Esophagus muscularis mucosa (tissue), 4 donors: ENCODE measurements around the gene MVB12B. TPM values are rescaled to one million over a fixed set of nuclear protein-coding genes. Genes with fewer than 3 reads are reported as not detected.
"Not testable (repeated sequence)": the region's sequence is repeated elsewhere in the genome, so short reads cannot be mapped to it uniquely, and the experiment has no call there.

ENCODE experiments used
- DNase-seq: peaks from one replicate; pipeline ENCODE4 v3.0.0-alpha.2; 2017; ENCODE audit errors: extremely low spot score
- H3K27ac ChIP-seq, 4 donors: fragments of 200-600 bp; sonication (generic); replicated peaks in 1 of 4; 1 replicate in 3 of 4; 2 replicates in 1 of 4; pipeline ENCODE4 v1.5.1; 2016 to 2019; ENCODE audit warnings: mild to moderate bottlenecking in 1 of 4
- H3K27me3 ChIP-seq, 4 donors: fragments of 200-600 bp; sonication (generic); one replicate each; pipeline versions ENCODE4 v1.5.1 to v1.6.0; 2016 to 2019
- H3K36me3 ChIP-seq, 4 donors: fragments of 200-600 bp; sonication (generic); one replicate each; pipeline ENCODE4 v1.5.1; 2016 to 2019
- H3K4me1 ChIP-seq, 4 donors: fragments of 200-600 bp; sonication (generic); one replicate each; pipeline ENCODE4 v1.5.1; 2016 to 2019
- H3K4me3 ChIP-seq, 4 donors: fragments of 200-600 bp; sonication (generic); 1 replicate in 2 of 4; 2 replicates in 2 of 4; pipeline ENCODE4 v1.5.1; 2016 to 2019; ENCODE audit warnings: mild to moderate bottlenecking in 4 of 4, moderate library complexity in 1 of 4
- H3K9me3 ChIP-seq, 4 donors: fragments of 200-600 bp; sonication (generic); 1 replicate in 3 of 4; 2 replicates in 1 of 4; pipeline ENCODE4 v1.5.1; 2016 to 2019
- CTCF ChIP-seq, 3 experiments: fragments of 200-600 bp in 2 of 3; fragments of 450-650 bp in 1 of 3; sonication (generic) in 2 of 3; IDR thresholded peaks; one replicate each; pipeline ENCODE4 v1.5.1; 2017 to 2019; ENCODE audit warnings: antibody characterized with exemption in 3 of 3, mild to moderate bottlenecking in 2 of 3, moderate library complexity in 1 of 3
- EP300 ChIP-seq: sonication (generic); formaldehyde crosslinking; IDR thresholded peaks from one replicate; pipeline ENCODE4 v1.6.1; 2017; ENCODE audit warnings: antibody characterized with exemption
- POLR2A ChIP-seq: fragments of 450-650 bp; IDR thresholded peaks from one replicate; pipeline ENCODE4 v1.6.1; 2017; ENCODE audit warnings: antibody characterized with exemption, moderate library complexity, mild to moderate bottlenecking, low read depth
- POLR2AphosphoS5 ChIP-seq, 2 donors: sonication (generic); formaldehyde crosslinking; IDR thresholded peaks; one replicate each; pipeline ENCODE4 v1.6.1; 2017; ENCODE audit warnings: antibody characterized with exemption in 2 of 2
- WGBS: methylation state at CpG from one replicate; pipeline ENCODE4 v1.1.5; 2018; 5-methylcytosine and 5-hydroxymethylcytosine counted together
- intact Hi-C: fragments of 100-400 bp; cut with DNase I; formaldehyde crosslinking; loops from one replicate; pipeline ENCODE4 v1.15.1; 2023
- total RNA-seq, 4 donors: library from RNA; depleted of rRNA; stranded (reverse); fragments of >200 nt; gene quantifications; one replicate each; pipeline versions ENCODE4 v1.1.0 to v1.2.1, GENCODE V29; 2016

MVB12B gene
- total RNA-seq, 4 donors from 2014 or later = 14.1 to 25.0 (median 18.4) TPM

DNA sequence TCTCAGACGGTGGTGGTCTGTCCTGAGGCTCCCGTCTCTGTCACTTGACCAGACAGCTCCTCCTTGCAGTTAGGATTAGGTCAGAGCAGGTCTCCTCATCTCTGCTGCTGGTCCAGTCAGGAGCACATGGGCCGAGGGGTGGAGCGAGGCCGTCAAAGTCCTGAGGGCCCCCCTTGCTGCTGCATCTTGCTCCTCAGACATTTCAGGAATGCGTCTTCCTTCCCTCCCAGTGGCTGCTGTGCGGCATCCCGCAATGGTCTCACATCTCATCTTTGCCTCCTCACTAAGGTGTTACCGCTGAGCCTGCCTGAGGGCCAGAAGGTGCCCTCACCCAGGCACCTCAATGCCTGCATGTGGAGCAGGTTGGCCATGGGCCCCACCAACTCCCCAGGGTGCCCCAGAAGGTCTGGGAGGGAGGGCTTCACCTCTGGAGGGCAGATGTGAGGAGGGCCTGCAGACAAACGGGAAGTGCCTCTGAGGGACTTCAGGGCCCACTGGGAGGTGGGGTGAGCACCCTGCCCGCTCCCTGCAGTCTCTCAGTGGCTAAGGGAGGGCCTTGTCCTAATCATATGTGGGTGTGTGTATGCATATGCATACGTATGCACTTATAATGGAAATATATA, 149.4 kb downstream of the MVB12B start:
- Histone ChIP-seq H3K27ac (no peak overlapping the region), H3K27me3 (no peaks in the 10 kb centered on the region), H3K9me3 (no peaks in the 10 kb centered on the region), H3K4me3 (no peak overlapping the region), H3K36me3 (peaks cover 0 to 20% (median 17%) of the 10 kb centered on the region in 4 donors), H3K4me1 (peaks cover 0 to 11% (median 4%) of the 10 kb centered on the region in 4 donors)
- DNase-seq = no peak
- 92% methylated on average over 11 of the region's 12 CpGs for WGBS
- TF ChIP-seq POLR2AphosphoS5 (IDR thresholded peaks at IDR 0.05) (no peak), POLR2A (no peak), CTCF (IDR thresholded peaks at IDR 0.05) (no peak), EP300 (no peak)
- intact Hi-C loops = no loop called here

GRCh38 chr9:126477432-126477831, 150.8 kb downstream of the MVB12B start:
- H3K27me3 ChIP-seq, H3K4me3 ChIP-seq, intact Hi-C loops, H3K27ac ChIP-seq, DNase-seq, H3K9me3 ChIP-seq: not testable (repeated sequence)
- Histone ChIP-seq H3K4me1 (peaks cover 0 to 19% (median 11%) of the 10 kb centered on the region in 4 donors), H3K36me3 (peaks cover 3 to 32% (median 24%) of the 10 kb centered on the region in 4 donors)
- WGBS = 89% methylated on average over 3 of the region's 3 CpGs

GRCh38 chr9:126478216-126478981, 151.8 kb downstream of the MVB12B start:
- Histone ChIP-seq H3K27me3 (no peaks in the 10 kb centered on the region), H3K4me1 (peaks cover 0 to 26% (median 15%) of the 10 kb centered on the region in 4 donors), H3K27ac (no peak overlapping the region), H3K36me3 (peaks cover 6 to 42% (median 29%) of the 10 kb centered on the region in 4 donors), H3K9me3 (no peaks in the 10 kb centered on the region), H3K4me3 (no peak overlapping the region)
- TF ChIP-seq CTCF (IDR thresholded peaks at IDR 0.05) (no peak), POLR2A (no peak), EP300 (no peak), POLR2AphosphoS5 (IDR thresholded peaks at IDR 0.05) (no peak)
- intact Hi-C loops = no loop called here
- WGBS = 95% methylated on average over 8 of the region's 8 CpGs
- DNase-seq = no peak

GRCh38 chr9:126479515-126479914, 152.9 kb downstream of the MVB12B start:
- TF ChIP-seq EP300 = no peak
- no peak for TF ChIP-seq POLR2AphosphoS5 (IDR thresholded peaks at IDR 0.05)
- TF ChIP-seq POLR2A = no peak
- intact Hi-C loops = no loop called here
- DNase-seq = no peak
- Histone ChIP-seq H3K9me3 (no peaks in the 10 kb centered on the region), H3K36me3 (peaks cover 6 to 51% (median 37%) of the 10 kb centered on the region in 4 donors), H3K4me3 (no peak overlapping the region), H3K27ac (no peak overlapping the region), H3K4me1 (peaks cover 0 to 15% (median 11%) of the 10 kb centered on the region in 4 donors), H3K27me3 (no peaks in the 10 kb centered on the region)
- 87% methylated on average over 12 of the region's 12 CpGs for WGBS

DNA sequence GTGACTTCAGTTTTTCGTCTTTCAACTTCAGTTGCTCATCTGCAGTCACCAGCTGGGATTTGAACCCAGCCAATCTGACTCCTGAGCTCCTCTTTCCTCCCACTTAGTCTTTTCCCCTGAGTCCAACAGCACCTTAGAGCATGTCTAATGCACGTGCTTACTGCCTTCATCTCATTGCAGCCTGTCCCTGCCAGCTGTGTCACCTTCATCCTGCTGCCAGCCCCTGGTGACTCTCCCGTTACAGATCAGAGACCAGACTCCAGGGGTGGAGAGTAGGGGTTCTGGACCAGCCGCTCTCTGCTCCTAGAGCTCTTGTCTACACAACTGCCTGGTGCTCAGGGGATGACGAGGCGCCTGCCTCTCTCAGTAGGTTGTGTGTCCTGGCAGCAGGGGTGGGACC, 154.2 kb downstream of the MVB12B start:
- 77% methylated on average over 6 of the region's 6 CpGs for WGBS
- peaks cover 6 to 51% (median 37%) of the 10 kb centered on the region in 4 donors for H3K36me3 ChIP-seq
- TF ChIP-seq POLR2AphosphoS5 (IDR thresholded peaks at IDR 0.05) (no peak), CTCF (IDR thresholded peaks at IDR 0.05) (no peak), EP300 (no peak), POLR2A (no peak)
- H3K4me1 ChIP-seq = peaks cover 0 to 15% (median 11%) of the 10 kb centered on the region in 4 donors
- no peaks in the 10 kb centered on the region for H3K9me3 ChIP-seq
- no peaks in the 10 kb centered on the region for H3K27me3 ChIP-seq
- intact Hi-C loops = no loop called here
- DNase-seq = no peak
- no peak overlapping the region for H3K27ac ChIP-seq
- no peak overlapping the region for H3K4me3 ChIP-seq
